ENCODE data around the gene GRID1. TPM values are rescaled to one million over a fixed set of nuclear protein-coding genes. Genes with fewer than 3 reads are reported as not detected.

Gene GRID1
- total and polyA plus RNA-seq, 10 of the 15 experiments (the other 5 are each of a cell fraction or from before 2014, with no cell fraction given) = 0.04 to 0.62 (median 0.08) TPM; not detected in 5

DNA sequence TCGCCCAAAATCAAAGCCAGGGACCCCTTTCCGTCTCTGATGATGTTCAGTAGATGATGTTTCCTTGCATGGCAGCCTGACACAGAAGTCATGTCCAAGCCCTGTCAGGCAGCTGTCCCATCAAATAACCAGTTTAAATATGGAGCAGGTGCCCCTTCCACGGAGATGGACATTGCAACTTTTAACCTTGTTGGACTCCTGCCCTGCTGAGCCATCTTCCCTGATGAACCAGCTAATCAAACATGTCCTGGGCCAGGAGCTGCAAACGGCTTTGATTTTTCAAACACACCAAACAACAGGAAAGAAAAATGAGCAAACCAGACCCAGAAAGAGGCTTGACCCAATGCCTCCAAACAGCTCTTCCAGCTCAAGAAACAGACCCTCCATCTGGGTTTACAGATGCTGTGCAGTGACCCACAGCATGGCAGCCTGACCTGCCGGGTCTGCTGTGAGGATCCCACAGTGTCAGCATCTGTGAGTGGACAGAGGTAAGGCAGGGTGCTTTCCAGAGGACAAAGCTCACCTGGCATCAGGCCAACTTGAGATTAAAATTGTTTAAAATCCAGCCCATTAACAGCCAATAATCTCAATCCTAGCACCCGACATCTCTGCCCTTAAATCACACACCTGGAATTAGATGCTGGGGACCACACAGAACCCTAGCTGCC lies 372.6 kb downstream of the GRID1 start (continued):
- TF ChIP-seq, protein P1, sequence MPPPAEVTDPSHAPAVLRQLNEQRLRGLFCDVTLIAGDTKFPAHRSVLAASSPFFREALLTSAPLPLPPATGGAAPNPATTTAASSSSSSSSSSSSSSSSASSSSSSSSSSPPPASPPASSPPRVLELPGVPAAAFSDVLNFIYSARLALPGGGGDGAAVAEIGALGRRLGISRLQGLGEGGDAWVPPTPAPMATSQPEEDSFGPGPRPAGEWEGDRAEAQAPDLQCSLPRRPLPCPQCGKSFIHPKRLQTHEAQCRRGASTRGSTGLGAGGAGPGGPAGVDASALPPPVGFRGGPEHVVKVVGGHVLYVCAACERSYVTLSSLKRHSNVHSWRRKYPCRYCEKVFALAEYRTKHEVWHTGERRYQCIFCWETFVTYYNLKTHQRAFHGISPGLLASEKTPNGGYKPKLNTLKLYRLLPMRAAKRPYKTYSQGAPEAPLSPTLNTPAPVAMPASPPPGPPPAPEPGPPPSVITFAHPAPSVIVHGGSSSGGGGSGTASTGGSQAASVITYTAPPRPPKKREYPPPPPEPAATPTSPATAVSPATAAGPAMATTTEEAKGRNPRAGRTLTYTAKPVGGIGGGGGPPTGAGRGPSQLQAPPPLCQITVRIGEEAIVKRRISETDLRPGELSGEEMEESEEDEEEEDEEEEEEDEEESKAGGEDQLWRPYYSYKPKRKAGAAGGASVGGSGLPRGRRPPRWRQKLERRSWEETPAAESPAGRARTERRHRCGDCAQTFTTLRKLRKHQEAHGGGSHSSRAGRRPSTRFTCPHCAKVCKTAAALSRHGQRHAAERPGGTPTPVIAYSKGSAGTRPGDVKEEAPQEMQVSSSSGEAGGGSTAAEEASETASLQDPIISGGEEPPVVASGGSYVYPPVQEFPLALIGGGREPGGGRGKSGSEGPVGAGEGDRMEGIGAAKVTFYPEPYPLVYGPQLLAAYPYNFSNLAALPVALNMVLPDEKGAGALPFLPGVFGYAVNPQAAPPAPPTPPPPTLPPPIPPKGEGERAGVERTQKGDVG (CRISPR knock-in tag; IDR thresholded peaks at IDR 0.05) = no peak

DNA sequence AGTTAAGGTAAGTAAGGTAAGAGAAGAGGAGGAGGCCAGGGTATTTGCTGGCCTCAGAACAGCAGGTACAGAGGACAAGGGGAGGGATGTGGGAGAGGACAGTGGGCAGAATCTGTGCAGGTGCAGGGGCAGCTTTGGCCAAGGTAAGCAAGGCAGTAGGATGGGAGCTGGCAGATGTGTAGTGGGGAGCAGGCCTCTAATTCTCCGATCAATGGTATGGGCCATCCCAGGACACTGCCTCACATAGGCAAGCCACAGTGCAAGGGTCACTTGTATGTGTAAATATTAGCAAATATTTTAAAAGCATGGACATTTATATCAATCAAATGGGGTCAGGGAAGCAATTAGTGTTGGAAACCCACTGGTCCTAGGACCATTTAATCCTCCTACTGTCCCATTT lies 373.5 kb downstream of the GRID1 start:
- RAD21 ChIA-PET (ENCODE audit: unreplicated experiment) = no interaction called here
- Histone ChIP-seq H3K4me1 (ENCODE audit: control insufficient read depth, insufficient read depth, low read length) (no peaks in the 10 kb centered on the region), H2AFZ (ENCODE audit: control insufficient read depth, low read depth, low read length) (no peak overlapping the region), H3K36me3 (ENCODE audit: control insufficient read depth in 2 of 2, insufficient read depth in 2 of 2, low read length in 1 of 2) (no peaks in the 10 kb centered on the region), H3K9me3 (replicated peaks; ENCODE audit: control insufficient read depth, insufficient read depth, low read length) (no peaks in the 10 kb centered on the region; the same call in 2 of the 3 replicates), H3K4me3 (no peak overlapping the region), H3K79me2 (ENCODE audit: control insufficient read depth, insufficient read depth, low read length) (no peaks in the 10 kb centered on the region), H3K27ac (ENCODE audit: control insufficient read depth, insufficient read depth) (no peak overlapping the region), H3K4me2 (ENCODE audit: control insufficient read depth, insufficient read depth) (no peak overlapping the region), H3K27me3 (replicated peaks in 1 of 2; ENCODE audit: control insufficient read depth in 2 of 2, insufficient read depth in 2 of 2, low read length in 1 of 2) (0 out of 4 replicates have a peak, but pooled peaks cover 0 to 2% of the 10 kb centered on the region in 2 experiments), H4K20me1 (ENCODE audit: control insufficient read depth, insufficient read depth) (no peaks in the 10 kb centered on the region), H3K9ac (ENCODE audit: control insufficient read depth, insufficient read depth, low read length) (no peak overlapping the region)
- no peak for TF ChIP-seq SMARCA5 (IDR thresholded peaks at IDR 0.05)
- TF ChIP-seq ZSCAN29 (IDR thresholded peaks at IDR 0.05) = no peak
- TF ChIP-seq SMAD5 (IDR thresholded peaks at IDR 0.05; ENCODE audit: low read depth) = no peak
- no peak for TF ChIP-seq ZNF274 (IDR thresholded peaks at IDR 0.05; ENCODE audit: insufficient read depth, insufficient read length)
- no peak for TF ChIP-seq POU2F2 (IDR thresholded peaks at IDR 0.05; ENCODE audit: borderline replicate concordance, low read depth, low read length)
- TF ChIP-seq, protein P2, sequence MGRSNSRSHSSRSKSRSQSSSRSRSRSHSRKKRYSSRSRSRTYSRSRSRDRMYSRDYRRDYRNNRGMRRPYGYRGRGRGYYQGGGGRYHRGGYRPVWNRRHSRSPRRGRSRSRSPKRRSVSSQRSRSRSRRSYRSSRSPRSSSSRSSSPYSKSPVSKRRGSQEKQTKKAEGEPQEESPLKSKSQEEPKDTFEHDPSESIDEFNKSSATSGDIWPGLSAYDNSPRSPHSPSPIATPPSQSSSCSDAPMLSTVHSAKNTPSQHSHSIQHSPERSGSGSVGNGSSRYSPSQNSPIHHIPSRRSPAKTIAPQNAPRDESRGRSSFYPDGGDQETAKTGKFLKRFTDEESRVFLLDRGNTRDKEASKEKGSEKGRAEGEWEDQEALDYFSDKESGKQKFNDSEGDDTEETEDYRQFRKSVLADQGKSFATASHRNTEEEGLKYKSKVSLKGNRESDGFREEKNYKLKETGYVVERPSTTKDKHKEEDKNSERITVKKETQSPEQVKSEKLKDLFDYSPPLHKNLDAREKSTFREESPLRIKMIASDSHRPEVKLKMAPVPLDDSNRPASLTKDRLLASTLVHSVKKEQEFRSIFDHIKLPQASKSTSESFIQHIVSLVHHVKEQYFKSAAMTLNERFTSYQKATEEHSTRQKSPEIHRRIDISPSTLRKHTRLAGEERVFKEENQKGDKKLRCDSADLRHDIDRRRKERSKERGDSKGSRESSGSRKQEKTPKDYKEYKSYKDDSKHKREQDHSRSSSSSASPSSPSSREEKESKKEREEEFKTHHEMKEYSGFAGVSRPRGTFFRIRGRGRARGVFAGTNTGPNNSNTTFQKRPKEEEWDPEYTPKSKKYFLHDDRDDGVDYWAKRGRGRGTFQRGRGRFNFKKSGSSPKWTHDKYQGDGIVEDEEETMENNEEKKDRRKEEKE (IDR thresholded peaks at IDR 0.05) = no peak
- TF ChIP-seq, protein P3, sequence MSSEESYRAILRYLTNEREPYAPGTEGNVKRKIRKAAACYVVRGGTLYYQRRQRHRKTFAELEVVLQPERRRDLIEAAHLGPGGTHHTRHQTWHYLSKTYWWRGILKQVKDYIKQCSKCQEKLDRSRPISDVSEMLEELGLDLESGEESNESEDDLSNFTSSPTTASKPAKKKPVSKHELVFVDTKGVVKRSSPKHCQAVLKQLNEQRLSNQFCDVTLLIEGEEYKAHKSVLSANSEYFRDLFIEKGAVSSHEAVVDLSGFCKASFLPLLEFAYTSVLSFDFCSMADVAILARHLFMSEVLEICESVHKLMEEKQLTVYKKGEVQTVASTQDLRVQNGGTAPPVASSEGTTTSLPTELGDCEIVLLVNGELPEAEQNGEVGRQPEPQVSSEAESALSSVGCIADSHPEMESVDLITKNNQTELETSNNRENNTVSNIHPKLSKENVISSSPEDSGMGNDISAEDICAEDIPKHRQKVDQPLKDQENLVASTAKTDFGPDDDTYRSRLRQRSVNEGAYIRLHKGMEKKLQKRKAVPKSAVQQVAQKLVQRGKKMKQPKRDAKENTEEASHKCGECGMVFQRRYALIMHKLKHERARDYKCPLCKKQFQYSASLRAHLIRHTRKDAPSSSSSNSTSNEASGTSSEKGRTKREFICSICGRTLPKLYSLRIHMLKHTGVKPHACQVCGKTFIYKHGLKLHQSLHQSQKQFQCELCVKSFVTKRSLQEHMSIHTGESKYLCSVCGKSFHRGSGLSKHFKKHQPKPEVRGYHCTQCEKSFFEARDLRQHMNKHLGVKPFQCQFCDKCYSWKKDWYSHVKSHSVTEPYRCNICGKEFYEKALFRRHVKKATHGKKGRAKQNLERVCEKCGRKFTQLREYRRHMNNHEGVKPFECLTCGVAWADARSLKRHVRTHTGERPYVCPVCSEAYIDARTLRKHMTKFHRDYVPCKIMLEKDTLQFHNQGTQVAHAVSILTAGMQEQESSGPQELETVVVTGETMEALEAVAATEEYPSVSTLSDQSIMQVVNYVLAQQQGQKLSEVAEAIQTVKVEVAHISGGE (CRISPR knock-in tag; IDR thresholded peaks at IDR 0.05) = no peak
- TF ChIP-seq, protein P4, sequence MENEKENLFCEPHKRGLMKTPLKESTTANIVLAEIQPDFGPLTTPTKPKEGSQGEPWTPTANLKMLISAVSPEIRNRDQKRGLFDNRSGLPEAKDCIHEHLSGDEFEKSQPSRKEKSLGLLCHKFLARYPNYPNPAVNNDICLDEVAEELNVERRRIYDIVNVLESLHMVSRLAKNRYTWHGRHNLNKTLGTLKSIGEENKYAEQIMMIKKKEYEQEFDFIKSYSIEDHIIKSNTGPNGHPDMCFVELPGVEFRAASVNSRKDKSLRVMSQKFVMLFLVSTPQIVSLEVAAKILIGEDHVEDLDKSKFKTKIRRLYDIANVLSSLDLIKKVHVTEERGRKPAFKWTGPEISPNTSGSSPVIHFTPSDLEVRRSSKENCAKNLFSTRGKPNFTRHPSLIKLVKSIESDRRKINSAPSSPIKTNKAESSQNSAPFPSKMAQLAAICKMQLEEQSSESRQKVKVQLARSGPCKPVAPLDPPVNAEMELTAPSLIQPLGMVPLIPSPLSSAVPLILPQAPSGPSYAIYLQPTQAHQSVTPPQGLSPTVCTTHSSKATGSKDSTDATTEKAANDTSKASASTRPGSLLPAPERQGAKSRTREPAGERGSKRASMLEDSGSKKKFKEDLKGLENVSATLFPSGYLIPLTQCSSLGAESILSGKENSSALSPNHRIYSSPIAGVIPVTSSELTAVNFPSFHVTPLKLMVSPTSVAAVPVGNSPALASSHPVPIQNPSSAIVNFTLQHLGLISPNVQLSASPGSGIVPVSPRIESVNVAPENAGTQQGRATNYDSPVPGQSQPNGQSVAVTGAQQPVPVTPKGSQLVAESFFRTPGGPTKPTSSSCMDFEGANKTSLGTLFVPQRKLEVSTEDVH (IDR thresholded peaks at IDR 0.05; ENCODE audit: low read depth, partially characterized antibody) = no peak
- no peak for TF ChIP-seq ZNF622 (IDR thresholded peaks at IDR 0.05)
- no TSS peak for BruUV-seq (replicated peaks)
- POLR2A ChIA-PET = no interaction called here
- SMC1A ChIA-PET (ENCODE audit: uncharacterized antibody, unreplicated experiment) = no interaction called here
- FAIRE-seq (no peak), DNase-seq (ENCODE audit: low read depth, low spot score) (no peak), ATAC-seq (no peak)
- CTCF ChIA-PET = no interaction called here
- intact Hi-C loops (cut with micrococcal nuclease; ENCODE audit: unreplicated experiment) = no loop called here
- 92% methylated on average over 1 of the region's 1 CpG for WGBS (ENCODE audit: insufficient coverage, insufficient replicate concordance, low lambda C conversion rate, missing lambda C conversion rate)
- in situ Hi-C loops (cut with MboI) = no loop called here
